IMR-90 (cell line): ENCODE results near the gene SEMA5A. TPM values are rescaled to one million over a fixed set of nuclear protein-coding genes. Genes with fewer than 3 reads are reported as not detected.

Experiments used
- ATAC-seq: fragments of 200-7000 bp; cut with Tn5 transposase; 2 replicates; pipeline ENCODE4 v1.9.1; 2020; ENCODE audit warnings: low read depth, mild to moderate bottlenecking, moderate library complexity
- BruUV-seq: library from RNA; stranded (reverse); fragments of 400-500 nt; replicated peaks from 2 replicates; lab custom pipeline; 2021; lab: Mats Ljungman, UMichigan
- CTCF ChIA-PET: fragments of 300-600 bp; formaldehyde crosslinking; extraction: SDS; loops from one replicate; lab custom pipeline; 2021; ENCODE audit warnings: antibody characterized with exemption; lab: Yijun Ruan, JAX
- POLR2A ChIA-PET: fragments of 300-600 bp; sonication (Branson Sonifier 250); formaldehyde crosslinking; loops from one replicate; lab custom pipeline; 2022; ENCODE audit warnings: antibody characterized with exemption; ENCODE audit not compliant: unreplicated experiment; lab: Charles Lee
- DNase-seq: peaks from one replicate; pipeline ENCODE4 v3.0.0; 2013
- H2AFZ ChIP-seq: replicated peaks from 2 replicates; pipeline ENCODE3; 2013; ENCODE audit warnings: low read length, mild to moderate bottlenecking; ENCODE audit not compliant: poor library complexity
- H2AK5ac ChIP-seq: 2 replicates; pipeline ENCODE4 v1.6.1; 2013; ENCODE audit warnings: low read depth, low read length, inconsistent platforms
- H2AK9ac ChIP-seq: replicated peaks from 2 replicates; pipeline ENCODE3; 2013; ENCODE audit warnings: mild to moderate bottlenecking, low read depth, low read length, moderate library complexity; ENCODE audit not compliant: poor library complexity
- H2BK120ac ChIP-seq: 2 replicates; pipeline ENCODE4 v1.6.1; 2013; ENCODE audit warnings: low read depth, low read length, inconsistent platforms
- H2BK15ac ChIP-seq: 3 replicates; pipeline ENCODE4 v1.6.1; 2013; ENCODE audit warnings: low read depth, low read length, inconsistent platforms
- H2BK20ac ChIP-seq: 2 replicates; pipeline ENCODE4 v1.6.1; 2013; ENCODE audit warnings: low read depth, mild to moderate bottlenecking, inconsistent platforms, low read length, moderate library complexity
- H2BK5ac ChIP-seq: 2 replicates; pipeline ENCODE4 v1.6.1; 2013; ENCODE audit warnings: mild to moderate bottlenecking, low read depth, low read length, inconsistent platforms; ENCODE audit not compliant: poor library complexity, severe bottlenecking
- H3K14ac ChIP-seq: replicated peaks from 2 replicates; pipeline ENCODE4 v1.6.1; 2013; ENCODE audit warnings: low read depth, low read length, inconsistent platforms
- H3K18ac ChIP-seq: 2 replicates; pipeline ENCODE4 v1.6.1; 2013; ENCODE audit warnings: low read depth, low read length, control low read depth
- H3K23ac ChIP-seq: 2 replicates; pipeline ENCODE4 v1.6.1; 2013; ENCODE audit warnings: low read depth, low read length, inconsistent platforms
- H3K27ac ChIP-seq: 2 replicates; pipeline ENCODE4 v1.5.1; 2013; ENCODE audit warnings: mild to moderate bottlenecking, control low read depth, low read length; ENCODE audit not compliant: insufficient read depth
- H3K27me3 ChIP-seq: 2 replicates; pipeline ENCODE4 v1.6.1; 2013; ENCODE audit warnings: low read length; ENCODE audit not compliant: control insufficient read depth, insufficient read depth
- H3K36me3 ChIP-seq: 2 replicates; pipeline ENCODE4 v1.6.1; 2013; ENCODE audit warnings: low read length, mixed read lengths; ENCODE audit not compliant: control insufficient read depth, insufficient read depth
- H3K4ac ChIP-seq: 2 replicates; pipeline ENCODE4 v1.6.1; 2013; ENCODE audit warnings: low read depth, low read length, inconsistent platforms
- H3K4me1 ChIP-seq: 2 replicates; pipeline ENCODE4 v1.6.1; 2013; ENCODE audit warnings: low read length, mixed read lengths; ENCODE audit not compliant: control insufficient read depth, insufficient read depth
- H3K4me2 ChIP-seq: 2 replicates; pipeline ENCODE4 v1.6.1; 2013; ENCODE audit warnings: low read depth, mild to moderate bottlenecking, control low read depth, low read length, moderate library complexity
- H3K4me3 ChIP-seq: 2 replicates; pipeline ENCODE4 v1.5.1; 2013; ENCODE audit warnings: low read depth, mild to moderate bottlenecking, control low read depth, low read length, moderate library complexity; ENCODE audit not compliant: insufficient read depth
- H3K56ac ChIP-seq: 2 replicates; pipeline ENCODE4 v1.6.1; 2013; ENCODE audit warnings: low read length, inconsistent platforms; ENCODE audit not compliant: insufficient read depth; ENCODE audit errors: extremely low read depth
- H3K79me1 ChIP-seq, 2 experiments: 2 replicates each; pipeline ENCODE4 v1.6.1; 2013; ENCODE audit warnings: low read length in 2 of 2, inconsistent platforms in 1 of 2, low read depth in 1 of 2
- H3K9ac ChIP-seq: 2 replicates; pipeline ENCODE4 v1.6.1; 2013; ENCODE audit warnings: low read depth, low read length, control low read depth
- H3K9me1 ChIP-seq: 2 replicates; pipeline ENCODE4 v1.6.1; 2013; ENCODE audit warnings: low read length, inconsistent platforms; ENCODE audit not compliant: insufficient read depth
- H3K9me3 ChIP-seq: 2 replicates; pipeline ENCODE4 v1.6.1; 2013; ENCODE audit warnings: low read length; ENCODE audit not compliant: control insufficient read depth, insufficient read depth
- H4K20me1 ChIP-seq: 2 replicates; pipeline ENCODE4 v1.6.1; 2013; ENCODE audit warnings: low read length, inconsistent platforms; ENCODE audit not compliant: insufficient read depth
- H4K5ac ChIP-seq: 2 replicates; pipeline ENCODE4 v1.6.1; 2013; ENCODE audit warnings: mild to moderate bottlenecking, low read depth, low read length, control low read depth
- H4K8ac ChIP-seq, 2 experiments: 2 replicates each; pipeline ENCODE4 v1.6.1; 2013; ENCODE audit warnings: low read depth in 2 of 2, low read length in 2 of 2, control low read depth in 1 of 2, inconsistent platforms in 1 of 2
- H4K91ac ChIP-seq: 2 replicates; pipeline ENCODE4 v1.6.1; 2013; ENCODE audit warnings: low read depth, low read length, inconsistent platforms; ENCODE audit not compliant: insufficient read depth
- ELK1 ChIP-seq: fragments of 150-350 bp; IDR thresholded peaks from 2 replicates; pipeline ENCODE4 v1.6.1; 2016; ENCODE audit warnings: low read depth, mild to moderate bottlenecking, low read length, moderate library complexity, borderline replicate concordance
- POLR2A ChIP-seq: IDR thresholded peaks from 2 replicates; pipeline ENCODE4 v1.6.1; 2012; ENCODE audit warnings: mild to moderate bottlenecking, low read depth, low read length
- RFX5 ChIP-seq: IDR thresholded peaks from 2 replicates; pipeline ENCODE4 v1.8.0; 2012; ENCODE audit warnings: low read depth, mild to moderate bottlenecking, low read length, moderate library complexity
- WGBS, 2 experiments: methylation state at CpG; one replicate each; pipeline versions ENCODE4 v1.1.5 to v1.1.7; 2013; ENCODE audit warnings: missing lambda C conversion rate in 2 of 2; ENCODE audit not compliant: insufficient read length in 1 of 2; ENCODE audit errors: extremely low coverage in 2 of 2; 5-methylcytosine and 5-hydroxymethylcytosine counted together
- dilution Hi-C: fragments of 300-500 bp; cut with HindIII; formaldehyde crosslinking; loops from one replicate; pipeline ENCODE4 v1.14.3; 2018; ENCODE audit warnings: low sequenced_read_pairs; ENCODE audit not compliant: unreplicated experiment
- in situ Hi-C: fragments of 300-500 bp; cut with MboI; formaldehyde crosslinking; loops from 3 replicates; pipeline ENCODE4 v1.14.3; 2019; ENCODE audit warnings: low sequenced_read_pairs, inconsistent platforms, mixed read lengths
- intact Hi-C: fragments of 100-400 bp; cut with micrococcal nuclease; formaldehyde crosslinking; loops from 2 replicates; pipeline ENCODE4 v1.10.0; 2022
- polyA plus RNA-seq, 3 experiments: library from polyadenylated mRNA; depleted of rRNA; stranded (reverse); fragments of >200 nt; gene quantifications; 2 replicates each; pipeline ENCODE4 v1.2.3, GENCODE V29; 2012; ENCODE audit warnings: low replicate concordance in 1 of 3
- total RNA-seq: library from RNA; depleted of rRNA; stranded (reverse); fragments of >200 nt; gene quantifications from 2 replicates; pipeline ENCODE4 v1.2.3, GENCODE V29; 2012

SEMA5A gene
- total and polyA plus RNA-seq, 2 of the 4 experiments (the other 2 are of a cell fraction) = 8.2 to 9.9 TPM

GRCh38 chr5:9454491-9454890 is 91.4 kb downstream of the SEMA5A start:
- H3K18ac ChIP-seq = no peak overlapping the region
- H3K9me1 ChIP-seq = no peaks in the 10 kb centered on the region; the same call in 1 of the 2 replicates
- no peak overlapping the region for H2AFZ ChIP-seq
- no peak overlapping the region for H4K8ac ChIP-seq
- H3K9me3 ChIP-seq = peaks cover 14% of the 10 kb centered on the region
- no TSS peak for BruUV-seq
- ChIA-PET CTCF (interaction anchor here (0.6 kb wide), 1 partner anchor 90 kb away, joined by 3 read pairs; no protein-coding TSS in a partner anchor), POLR2A (no interaction called here)
- peaks cover 13 to 62% of the 10 kb centered on the region in 2 experiments; a peak in 2 of 4 replicates for H3K79me1 ChIP-seq
- no peak overlapping the region for H2BK20ac ChIP-seq
- no peak overlapping the region for H3K9ac ChIP-seq
- peaks cover 47% of the 10 kb centered on the region; the same call in 1 of the 2 replicates for H4K20me1 ChIP-seq
- H2BK15ac ChIP-seq = no peak overlapping the region
- in situ Hi-C loops (no loop called here), dilution Hi-C loops (no loop called here), intact Hi-C loops (no loop called here)
- no peak overlapping the region for H2BK120ac ChIP-seq
- no peaks in the 10 kb centered on the region for H3K36me3 ChIP-seq
- H3K4me3 ChIP-seq = no peak overlapping the region
- no peak overlapping the region for H3K4ac ChIP-seq
- TF ChIP-seq POLR2A (no peak), ELK1 (no peak), RFX5 (no peak)
- no peak for DNase-seq
- no peak overlapping the region for H3K4me2 ChIP-seq
- no peak overlapping the region for H2BK5ac ChIP-seq
- no peak overlapping the region for H2AK9ac ChIP-seq
- H3K14ac ChIP-seq = no peak overlapping the region
- WGBS, 2 experiments = no CpG with 5 or more reads among the region's 3 CpGs
- no peak overlapping the region for H3K23ac ChIP-seq
- no peak overlapping the region for H4K5ac ChIP-seq
- H4K91ac ChIP-seq = no peak overlapping the region
- peaks cover 4% of the 10 kb centered on the region for H3K4me1 ChIP-seq
- ATAC-seq = no peak
- H3K27ac ChIP-seq = no peak overlapping the region
- H2AK5ac ChIP-seq = no peak overlapping the region
- H3K56ac ChIP-seq = no peak overlapping the region
- peaks cover 2% of the 10 kb centered on the region; the same call in 1 of the 2 replicates for H3K27me3 ChIP-seq
